Osteocyte (in vitro differentiated cells): ENCODE data around the gene DDC. TPM values are rescaled to one million over a fixed set of nuclear protein-coding genes. Genes with fewer than 3 reads are reported as not detected.
"Not testable (repeated sequence)": the region's sequence is repeated elsewhere in the genome, so short reads cannot be mapped to it uniquely, and the experiment has no call there.

Experiments
- DNase-seq: peaks from one replicate; pipeline ENCODE4 v3.0.0; 2021; ENCODE audit warnings: mixed read lengths; ENCODE audit not compliant: unreplicated experiment; ENCODE audit errors: extremely low spot score
- H3K27ac Mint-ChIP-seq: one replicate; pipeline ENCODE4 v1.8.0; 2021; ENCODE audit warnings: mild to moderate bottlenecking, mixed read lengths; ENCODE audit not compliant: unreplicated experiment
- H3K27me3 Mint-ChIP-seq: one replicate; pipeline ENCODE4 v1.8.0; 2021; ENCODE audit warnings: mixed read lengths; ENCODE audit not compliant: unreplicated experiment
- H3K36me3 Mint-ChIP-seq: one replicate; pipeline ENCODE4 v1.8.0; 2021; ENCODE audit warnings: mixed read lengths; ENCODE audit not compliant: unreplicated experiment
- H3K4me1 Mint-ChIP-seq: one replicate; pipeline ENCODE4 v1.8.0; 2021; ENCODE audit warnings: mixed read lengths; ENCODE audit not compliant: unreplicated experiment
- H3K4me3 Mint-ChIP-seq: one replicate; pipeline ENCODE4 v1.8.0; 2021; ENCODE audit warnings: mild to moderate bottlenecking, moderate library complexity, mixed read lengths; ENCODE audit not compliant: unreplicated experiment
- H3K9me3 Mint-ChIP-seq: one replicate; pipeline ENCODE4 v1.8.0; 2021; ENCODE audit warnings: mixed read lengths; ENCODE audit not compliant: unreplicated experiment
- total RNA-seq: library from RNA; stranded (reverse); gene quantifications from 2 replicates; pipeline ENCODE4 v1.2.1, GENCODE V29; 2021
- TF ChIP-seq, protein P1 (sequence below): fragments of 200-600 bp; sonication (generic); IDR thresholded peaks from 2 replicates; pipeline ENCODE4 v1.5.0; 2021; ENCODE audit warnings: antibody characterized with exemption, mild to moderate bottlenecking, moderate library complexity

Gene DDC
- total RNA-seq, 1 donor from 2014 or later, result not detected

DNA sequence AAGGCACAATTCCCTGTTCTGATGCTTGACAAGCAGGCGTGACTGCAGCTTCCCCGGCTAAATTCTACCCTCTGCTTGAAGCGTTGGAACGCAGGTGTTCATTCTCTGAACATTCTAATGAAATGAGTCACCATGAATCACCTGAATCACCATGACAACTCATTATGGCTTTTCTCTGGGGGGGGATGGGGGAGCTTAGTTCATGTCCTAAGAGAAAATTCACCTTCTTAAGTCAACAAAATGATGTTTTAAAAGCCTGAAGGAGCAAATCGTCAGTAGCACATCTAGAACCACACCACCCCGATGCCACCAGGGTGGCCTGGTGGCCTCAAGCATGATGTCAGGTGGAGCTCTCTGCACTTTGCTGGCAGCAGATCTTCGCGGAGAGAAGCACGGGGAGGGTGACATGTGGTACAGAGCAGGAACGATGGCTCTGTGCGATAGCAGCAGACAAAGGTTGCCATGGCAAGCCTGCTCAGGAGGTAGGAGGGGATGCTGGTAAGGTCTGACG is 33.7 kb downstream of the DDC start:
- Mint-ChIP-seq H3K4me3 (no peak overlapping the region), H3K36me3 (no peaks in the 10 kb centered on the region), H3K4me1 (peaks cover 8% of the 10 kb centered on the region)

GRCh38 chr7:50530766-50531165 is 34.4 kb downstream of the DDC start:
- Mint-ChIP-seq H3K36me3 (no peaks in the 10 kb centered on the region), H3K9me3 (peaks cover 6% of the 10 kb centered on the region), H3K4me3 (no peak overlapping the region), H3K27ac (no peak overlapping the region), H3K27me3 (peaks cover 25% of the 10 kb centered on the region), H3K4me1 (peaks cover 8% of the 10 kb centered on the region)
- DNase-seq, result no peak
- TF ChIP-seq, protein P1, sequence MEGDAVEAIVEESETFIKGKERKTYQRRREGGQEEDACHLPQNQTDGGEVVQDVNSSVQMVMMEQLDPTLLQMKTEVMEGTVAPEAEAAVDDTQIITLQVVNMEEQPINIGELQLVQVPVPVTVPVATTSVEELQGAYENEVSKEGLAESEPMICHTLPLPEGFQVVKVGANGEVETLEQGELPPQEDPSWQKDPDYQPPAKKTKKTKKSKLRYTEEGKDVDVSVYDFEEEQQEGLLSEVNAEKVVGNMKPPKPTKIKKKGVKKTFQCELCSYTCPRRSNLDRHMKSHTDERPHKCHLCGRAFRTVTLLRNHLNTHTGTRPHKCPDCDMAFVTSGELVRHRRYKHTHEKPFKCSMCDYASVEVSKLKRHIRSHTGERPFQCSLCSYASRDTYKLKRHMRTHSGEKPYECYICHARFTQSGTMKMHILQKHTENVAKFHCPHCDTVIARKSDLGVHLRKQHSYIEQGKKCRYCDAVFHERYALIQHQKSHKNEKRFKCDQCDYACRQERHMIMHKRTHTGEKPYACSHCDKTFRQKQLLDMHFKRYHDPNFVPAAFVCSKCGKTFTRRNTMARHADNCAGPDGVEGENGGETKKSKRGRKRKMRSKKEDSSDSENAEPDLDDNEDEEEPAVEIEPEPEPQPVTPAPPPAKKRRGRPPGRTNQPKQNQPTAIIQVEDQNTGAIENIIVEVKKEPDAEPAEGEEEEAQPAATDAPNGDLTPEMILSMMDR, result no peak

More for the DNA sequence above, 33.7 kb downstream of the DDC start:
- Mint-ChIP-seq H3K27ac (no peak overlapping the region), H3K27me3 (peaks cover 22% of the 10 kb centered on the region), H3K9me3 (no peaks in the 10 kb centered on the region)
- DNase-seq, result no peak
- TF ChIP-seq, protein P1, result no peak

DNA sequence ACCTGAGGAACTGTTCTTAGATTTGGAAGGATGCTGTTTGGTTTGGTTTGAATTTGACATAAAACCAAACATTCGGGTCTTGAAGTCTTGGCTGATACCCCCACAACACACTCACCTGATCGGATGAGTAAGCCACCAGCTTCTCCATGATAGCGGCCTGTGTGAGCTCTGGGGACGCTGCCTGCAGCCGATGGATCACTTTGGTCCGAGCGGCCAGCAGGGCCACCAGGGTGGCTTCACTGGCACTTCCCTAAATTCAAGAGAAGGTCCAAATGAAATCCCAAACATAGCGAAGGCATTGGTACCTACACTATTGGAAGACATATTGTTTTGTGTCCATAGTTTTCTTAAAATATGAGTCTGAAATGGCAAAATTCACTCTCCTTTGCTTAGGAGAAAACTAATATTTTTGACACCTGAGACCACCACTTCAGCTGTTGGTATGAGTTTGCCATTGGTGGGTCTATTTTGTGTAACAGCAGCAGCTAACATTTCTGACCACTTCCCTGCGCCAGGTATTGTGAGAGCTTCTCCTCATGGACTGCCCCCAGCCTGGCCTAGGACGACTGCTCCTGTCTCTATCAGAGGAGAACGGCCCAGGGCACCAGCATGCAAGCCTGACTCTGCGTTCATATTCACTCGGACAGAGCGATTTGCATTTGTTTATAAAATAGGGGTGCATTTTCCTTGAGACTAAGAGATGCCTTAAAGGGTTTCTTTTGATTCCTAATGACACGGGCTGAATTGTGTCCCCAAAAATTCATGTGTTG is 35.9 kb downstream of the DDC start:
- Mint-ChIP-seq H3K27me3 (peaks cover 35% of the 10 kb centered on the region), H3K36me3 (no peaks in the 10 kb centered on the region), H3K27ac (no peak overlapping the region), H3K4me1 (peaks cover under 1% of the 10 kb centered on the region), H3K9me3 (peaks cover 7% of the 10 kb centered on the region), H3K4me3 (no peak overlapping the region)
- TF ChIP-seq, protein P1, result no peak
- DNase-seq, result no peak

- no peak for DNase-seq
- Mint-ChIP-seq H3K4me3 (no peak overlapping the region), H3K27ac (no peak overlapping the region), H3K4me1 (no peaks in the 10 kb centered on the region), H3K27me3 (peaks cover 42% of the 10 kb centered on the region), H3K36me3 (no peaks in the 10 kb centered on the region), H3K9me3 (peaks cover 7% of the 10 kb centered on the region)
- TF ChIP-seq, protein P1, result no peak
Measured at GRCh38 chr7:50528266-50529092, 36.7 kb downstream of the DDC start.

DNA sequence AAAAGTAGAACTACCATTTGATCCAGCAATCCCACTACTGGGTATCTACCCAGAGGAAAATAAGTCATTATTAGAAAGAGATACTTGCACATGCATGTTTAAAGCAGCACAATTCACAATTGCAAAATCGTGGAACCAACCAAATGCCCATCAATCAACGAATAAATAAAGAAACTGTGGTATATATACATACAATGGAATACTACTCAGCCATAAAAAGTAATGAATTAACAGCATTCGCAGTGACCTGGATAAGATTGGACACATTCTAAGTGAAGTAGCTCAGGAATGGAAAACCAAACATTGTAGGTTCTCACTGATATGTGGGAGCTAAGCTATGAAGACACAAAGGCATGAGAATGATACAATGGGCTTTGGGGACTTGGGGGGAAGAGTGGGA is 45.9 kb downstream of the DDC start:
- H3K36me3 Mint-ChIP-seq, H3K4me3 Mint-ChIP-seq, H3K4me1 Mint-ChIP-seq, DNase-seq, H3K27ac Mint-ChIP-seq: not testable (repeated sequence)
- H3K27me3 Mint-ChIP-seq, result peaks cover 56% of the 10 kb centered on the region
- peaks cover 12% of the 10 kb centered on the region for H3K9me3 Mint-ChIP-seq
